HG03558 (cell line): Measurements from ENCODE around the gene OSGIN1.
"Not testable (repeated sequence)": the region's sequence is repeated elsewhere in the genome, so short reads cannot be mapped to it uniquely, and the experiment has no call there.

ENCODE experiments used
- ATAC-seq: cut with Tn5 transposase; IDR thresholded peaks from one replicate; pipeline ENCODE4 v1.9.1; 2021; ENCODE audit warnings: moderate number of reproducible peaks; ENCODE audit not compliant: unreplicated experiment; ENCODE audit errors: extremely low read depth

Gene OSGIN1

DNA sequence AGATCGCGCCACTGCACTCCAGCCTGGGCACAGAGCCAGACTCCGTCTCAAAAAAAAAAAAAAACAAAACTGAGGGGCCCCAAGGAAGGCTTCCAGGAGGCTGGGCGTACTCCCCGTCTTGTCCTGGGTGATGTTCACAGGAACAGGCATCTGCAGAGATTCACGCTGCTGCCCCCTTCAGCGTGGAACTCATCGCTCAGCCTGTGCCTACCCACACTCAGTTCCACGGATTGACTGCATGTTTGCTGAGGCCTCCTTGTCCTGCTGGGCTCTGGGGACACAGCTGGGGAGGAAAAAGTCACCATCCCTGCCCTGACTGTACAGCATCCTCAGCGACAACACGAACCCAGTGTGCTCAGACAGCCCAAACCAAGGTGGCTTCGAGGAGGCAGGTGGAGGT is 12.9 kb upstream of the OSGIN1 start:
- no peak for ATAC-seq

DNA sequence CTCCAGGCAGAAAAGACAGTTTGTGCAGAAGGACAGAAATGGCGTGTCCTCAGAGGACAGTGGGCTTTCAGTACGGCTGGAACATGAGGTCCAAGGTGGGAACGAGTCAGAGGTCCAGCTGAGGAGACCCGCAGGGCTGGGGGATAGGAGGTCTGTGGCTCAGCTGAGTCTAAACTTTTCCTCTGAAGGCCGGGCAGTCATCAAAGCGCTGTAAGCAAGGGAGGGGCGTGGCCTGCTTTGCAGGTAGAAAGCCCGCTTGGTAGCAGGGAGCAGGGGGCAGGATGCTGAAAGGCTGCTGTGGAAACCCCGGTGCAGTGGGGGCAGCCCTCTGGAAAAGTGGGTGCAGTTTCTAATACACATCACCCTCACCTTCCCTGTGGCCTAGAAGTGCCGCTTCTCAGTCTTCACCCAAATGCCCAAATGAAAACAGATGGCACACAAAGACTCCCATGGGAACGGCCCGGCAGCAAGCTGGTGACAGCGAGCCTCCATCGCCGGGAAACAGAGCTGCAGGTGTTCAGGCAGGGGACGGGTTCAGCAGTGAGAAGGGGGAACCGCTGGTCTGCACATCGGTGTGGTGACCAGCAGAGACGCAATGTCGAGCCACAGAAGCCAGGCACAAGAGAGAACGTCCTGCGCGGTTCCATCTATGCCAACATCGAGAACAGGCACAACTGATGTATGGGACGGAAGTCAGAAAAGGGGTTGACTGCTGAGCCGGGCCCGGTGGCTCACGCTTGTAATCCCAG is 12.2 kb upstream of the OSGIN1 start:
- ATAC-seq = no peak

DNA sequence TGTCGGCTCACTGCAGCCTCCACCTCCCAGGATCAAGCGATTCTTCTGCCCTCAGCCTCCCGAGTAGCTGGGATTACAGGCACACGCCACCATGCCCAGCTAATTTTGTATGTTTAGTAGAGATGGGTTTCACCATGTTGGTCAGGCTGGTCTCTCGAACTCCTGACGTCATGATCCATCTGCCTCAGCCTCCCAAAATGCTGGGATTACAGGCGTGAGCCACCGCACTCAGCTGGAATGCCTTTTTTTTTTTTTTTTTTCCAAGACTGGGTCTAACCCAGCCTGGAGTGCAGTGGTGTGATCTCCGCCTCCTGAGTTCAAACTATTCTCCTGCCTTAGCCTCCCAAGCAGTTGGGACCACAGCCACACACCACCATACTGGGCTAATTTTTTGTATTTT is 11.5 kb upstream of the OSGIN1 start:
- ATAC-seq = not testable (repeated sequence)

- no peak for ATAC-seq
Measured at GRCh38 chr16:83942074-83942473, 11.0 kb upstream of the OSGIN1 start.

DNA sequence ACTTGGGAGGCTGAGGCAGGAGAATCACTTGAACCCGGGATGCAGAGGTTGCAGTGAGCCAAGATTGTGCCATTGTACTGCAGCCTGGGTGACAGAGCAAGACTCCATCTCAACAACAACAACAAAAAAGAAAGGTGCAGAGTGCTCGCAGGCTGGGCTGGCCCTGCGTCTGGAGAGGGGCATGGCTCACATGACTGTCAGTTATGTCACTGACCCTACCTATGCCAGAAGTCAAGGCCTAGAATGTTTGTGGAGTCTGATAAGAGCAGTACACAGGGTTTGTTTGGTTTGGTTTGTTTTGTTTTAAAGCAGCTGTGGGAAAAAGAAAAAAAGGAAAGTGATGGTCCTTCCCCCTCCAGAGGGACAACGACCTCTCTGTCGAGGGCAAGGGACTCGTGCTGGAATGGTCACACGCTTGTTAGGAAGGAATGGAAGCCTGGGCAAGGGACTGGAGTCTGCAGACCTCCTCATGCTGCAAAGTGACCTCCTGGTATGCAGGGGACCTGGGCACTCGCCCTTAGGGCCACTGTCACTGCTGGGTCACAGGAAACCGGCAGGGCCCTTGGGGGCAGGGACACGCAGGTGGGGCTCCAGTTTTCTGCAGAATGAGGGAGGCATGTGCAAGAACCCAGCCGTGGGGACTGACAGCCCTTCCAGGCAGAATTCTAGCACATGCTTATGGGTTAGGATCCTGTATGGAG is 10.1 kb upstream of the OSGIN1 start:
- ATAC-seq = no peak

- no peak for ATAC-seq
Measured at GRCh38 chr16:83943516-83944050, 9.5 kb upstream of the OSGIN1 start.

GRCh38 chr16:83945587-83945986 is 7.5 kb upstream of the OSGIN1 start:
- no peak for ATAC-seq

- no peak for ATAC-seq
Measured at GRCh38 chr16:83946154-83946780, 6.8 kb upstream of the OSGIN1 start.

DNA sequence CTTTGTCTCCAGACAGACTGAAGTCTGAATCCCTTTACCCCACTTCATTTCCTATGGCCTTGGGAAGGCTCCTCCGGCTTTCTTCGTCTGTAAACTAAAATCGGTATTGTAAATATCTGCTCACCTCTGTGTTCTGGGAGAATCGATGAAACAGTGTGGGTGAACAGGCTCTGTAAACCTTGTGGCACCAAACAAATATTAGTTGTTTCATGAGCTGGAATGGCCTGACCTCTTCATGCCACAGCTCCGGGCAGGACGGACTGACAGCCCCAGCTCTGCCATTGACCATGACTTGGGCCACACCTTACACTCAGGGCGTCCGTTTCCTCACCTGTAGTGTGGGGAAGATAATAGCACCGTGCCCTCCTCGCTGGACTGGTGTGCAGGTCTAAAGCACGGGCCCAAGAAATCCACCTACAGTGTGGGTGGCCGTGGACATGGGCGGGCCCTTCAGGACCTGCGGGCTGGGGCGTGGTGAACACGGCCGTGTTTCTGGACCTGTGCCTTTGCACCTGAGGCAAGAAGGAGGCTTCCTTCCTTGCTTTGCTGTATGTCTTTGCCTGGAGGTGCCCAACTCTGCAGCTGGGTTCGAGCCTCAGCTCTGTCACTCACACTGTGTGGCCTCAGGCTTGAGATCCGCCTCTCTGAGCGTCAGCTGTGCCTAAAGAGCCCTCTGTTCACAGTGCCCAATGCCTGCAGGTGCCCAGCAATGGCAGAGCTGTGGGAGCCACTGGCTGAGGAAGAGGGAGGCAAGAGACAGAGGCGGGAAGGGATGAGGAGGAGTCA is 6.1 kb upstream of the OSGIN1 start:
- ATAC-seq = no peak

- ATAC-seq = no peak
Measured at GRCh38 chr16:83947642-83948234, 5.3 kb upstream of the OSGIN1 start.

- no peak for ATAC-seq
Measured at GRCh38 chr16:83948914-83949723, 3.9 kb upstream of the OSGIN1 start.

DNA sequence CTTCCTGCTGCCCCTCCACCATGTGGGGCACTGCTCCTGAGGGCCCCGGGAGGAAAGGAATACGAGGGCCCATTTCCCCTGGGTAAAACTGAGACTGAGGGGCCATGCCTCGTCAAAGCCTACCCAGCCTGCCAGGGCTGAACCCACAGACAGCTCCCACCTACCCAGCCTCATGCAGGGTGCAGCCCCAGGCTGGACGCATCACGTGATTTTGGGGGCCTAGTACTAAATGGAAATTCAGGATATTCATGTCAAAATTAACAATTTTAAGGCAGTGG is 3.4 kb upstream of the OSGIN1 start:
- no peak for ATAC-seq

DNA sequence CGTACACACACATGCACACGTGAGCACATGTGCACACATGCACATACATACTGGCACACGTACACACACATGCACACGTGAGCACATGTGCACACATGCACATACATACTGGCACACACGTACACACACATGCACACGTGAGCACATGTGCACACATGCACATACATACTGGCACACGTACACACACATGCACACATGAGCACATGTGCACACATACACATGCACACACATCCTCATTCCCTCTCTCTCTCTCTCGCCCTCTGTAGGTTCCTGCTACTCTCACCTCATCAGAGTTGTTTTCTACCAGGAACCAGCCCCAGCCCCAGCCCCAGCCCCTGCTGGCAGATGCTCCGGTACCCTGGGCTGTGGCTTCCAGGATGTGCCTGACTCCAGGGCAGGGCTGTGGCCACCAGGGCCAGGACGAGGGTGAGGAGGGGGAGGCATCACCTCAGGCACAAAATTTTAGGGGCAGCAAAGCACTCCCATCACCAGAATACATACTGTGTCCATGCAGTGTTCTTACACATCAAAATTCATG is 2.1 kb upstream of the OSGIN1 start:
- not testable (repeated sequence) for ATAC-seq

DNA sequence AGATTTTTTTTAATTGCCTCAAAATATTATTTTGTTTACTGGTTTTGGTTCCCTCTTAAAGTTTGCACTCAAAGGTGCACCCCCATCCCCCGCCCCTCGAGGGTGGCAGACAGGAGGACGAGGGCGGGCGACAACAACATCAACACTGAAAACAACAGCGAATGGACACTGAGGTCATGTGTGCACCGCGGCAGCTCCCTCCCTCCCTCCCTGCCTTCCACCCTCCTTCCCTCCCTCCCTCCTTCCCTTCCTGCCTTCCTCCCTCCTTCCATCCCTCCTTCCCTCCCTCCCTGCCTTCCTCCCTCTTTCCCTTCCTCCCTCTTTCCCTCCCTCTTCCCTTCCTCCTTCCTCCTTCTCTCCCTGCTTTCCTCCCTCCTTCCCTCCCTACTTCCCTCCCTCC is 1.5 kb upstream of the OSGIN1 start:
- ATAC-seq = no peak

DNA sequence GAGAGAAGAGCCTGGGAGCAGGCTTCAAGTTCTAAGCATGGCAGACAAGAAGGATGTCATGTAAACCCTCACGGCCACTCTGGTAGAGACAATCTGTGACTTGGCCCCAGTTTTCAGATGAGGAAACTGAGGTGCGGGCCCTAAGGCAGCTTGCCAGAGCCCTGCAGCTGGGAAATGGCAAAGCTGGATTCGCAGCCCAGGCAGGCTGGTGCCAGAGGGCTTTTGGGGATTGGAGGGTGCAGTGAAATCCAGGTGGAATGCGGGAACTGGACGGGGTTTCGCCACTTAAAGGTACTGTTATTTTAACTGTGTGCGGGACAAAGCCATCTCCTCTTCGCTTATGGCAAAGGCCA is 477 bp upstream of the OSGIN1 start:
- ATAC-seq = no peak

DNA sequence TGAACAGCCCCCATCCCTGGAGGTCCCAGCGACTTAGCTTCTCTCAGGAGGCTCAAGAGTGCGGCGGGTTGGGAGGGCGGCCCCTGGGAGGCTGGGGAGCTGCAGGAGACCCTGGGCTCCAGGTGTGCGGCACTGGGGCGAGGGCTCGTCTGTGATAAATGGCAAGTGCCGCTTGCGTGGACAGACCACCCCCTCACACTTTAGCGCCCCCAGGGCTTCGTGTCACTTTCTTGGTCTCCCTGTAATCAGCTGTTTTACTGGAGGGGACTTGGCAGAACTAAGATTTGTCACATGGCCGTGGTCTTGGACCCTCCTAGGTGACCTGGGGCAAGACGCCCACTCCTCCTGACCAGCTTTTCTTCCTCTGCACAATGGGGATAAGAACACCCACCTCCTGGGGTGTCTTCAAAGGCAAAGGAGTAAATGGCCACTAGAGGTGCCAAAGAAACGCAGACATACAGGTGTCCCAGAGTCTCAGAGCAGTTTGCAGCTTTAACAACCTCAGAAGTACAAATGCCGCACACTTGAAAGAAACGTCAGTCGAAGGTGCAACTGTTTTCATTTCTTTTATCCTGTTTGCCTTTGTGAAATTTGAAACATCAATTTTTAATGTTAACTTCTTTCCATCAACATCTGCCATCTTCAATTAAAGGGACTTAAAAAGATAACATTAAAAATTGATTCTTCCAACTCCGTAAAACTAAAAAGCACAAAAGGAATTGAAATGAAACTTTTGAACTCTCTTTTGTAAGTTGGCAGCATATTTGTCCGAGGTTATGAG is 946 bp downstream of the OSGIN1 start:
- no peak for ATAC-seq

DNA sequence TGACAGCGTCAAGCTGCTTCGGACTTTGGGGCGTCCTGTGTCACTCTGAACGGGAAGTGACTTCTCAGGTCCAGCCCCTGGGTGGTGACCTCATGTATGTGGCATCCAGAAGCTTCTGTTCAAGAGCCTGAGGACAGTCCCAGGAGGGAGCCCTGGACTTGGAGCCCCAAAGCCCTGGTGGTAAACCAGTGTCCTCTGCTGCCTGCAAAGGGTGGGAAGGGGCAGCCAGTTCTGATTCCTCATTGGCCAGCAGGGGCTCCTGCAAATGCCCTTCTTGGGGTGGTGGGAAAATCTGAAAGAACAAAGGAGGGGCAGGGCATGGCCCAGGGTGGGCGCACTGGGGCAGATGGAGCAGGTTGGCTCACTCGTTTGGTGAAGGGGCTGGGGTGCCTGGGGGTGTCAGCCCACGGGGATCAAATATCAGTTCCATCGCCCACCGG is 1.6 kb downstream of the OSGIN1 start:
- no peak for ATAC-seq
